ENCODE results near the gene OSBPL9. TPM values are rescaled to one million over a fixed set of nuclear protein-coding genes. Genes with fewer than 3 reads are reported as not detected.

OSBPL9 gene
- total RNA-seq, 3 donors from 2014 or later = 44.2 to 51.5 (median 50.7) TPM

DNA sequence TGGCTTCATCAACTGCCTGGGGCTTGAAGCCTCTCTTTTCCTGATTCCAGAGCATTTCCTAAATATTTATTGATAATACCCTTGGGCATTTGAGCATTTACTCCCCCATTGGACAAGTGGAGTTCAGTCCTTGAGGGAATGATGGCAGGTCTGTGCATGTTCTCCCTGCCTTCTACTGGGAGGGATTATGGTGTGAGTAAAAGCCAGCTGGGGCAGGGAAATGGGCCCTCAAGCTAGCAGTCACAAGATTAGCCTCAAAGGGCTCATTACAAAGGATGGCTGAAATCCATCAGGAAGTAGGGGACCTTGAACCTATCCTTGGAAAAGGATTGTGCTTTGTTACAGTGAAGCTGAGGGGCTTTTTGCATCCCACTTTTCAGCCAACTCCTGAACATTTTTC lies 24.2 kb upstream of the OSBPL9 start:
- Histone ChIP-seq H3K36me3 (ENCODE audit: low read depth) (no peaks in the 10 kb centered on the region), H3K4me3 (no peak overlapping the region), H3K4me1 (ENCODE audit: low read depth) (no peaks in the 10 kb centered on the region), H3K9me3 (no peaks in the 10 kb centered on the region)
- DNase-seq (no peak), ATAC-seq (no peak)
- TF ChIP-seq, protein P1, sequence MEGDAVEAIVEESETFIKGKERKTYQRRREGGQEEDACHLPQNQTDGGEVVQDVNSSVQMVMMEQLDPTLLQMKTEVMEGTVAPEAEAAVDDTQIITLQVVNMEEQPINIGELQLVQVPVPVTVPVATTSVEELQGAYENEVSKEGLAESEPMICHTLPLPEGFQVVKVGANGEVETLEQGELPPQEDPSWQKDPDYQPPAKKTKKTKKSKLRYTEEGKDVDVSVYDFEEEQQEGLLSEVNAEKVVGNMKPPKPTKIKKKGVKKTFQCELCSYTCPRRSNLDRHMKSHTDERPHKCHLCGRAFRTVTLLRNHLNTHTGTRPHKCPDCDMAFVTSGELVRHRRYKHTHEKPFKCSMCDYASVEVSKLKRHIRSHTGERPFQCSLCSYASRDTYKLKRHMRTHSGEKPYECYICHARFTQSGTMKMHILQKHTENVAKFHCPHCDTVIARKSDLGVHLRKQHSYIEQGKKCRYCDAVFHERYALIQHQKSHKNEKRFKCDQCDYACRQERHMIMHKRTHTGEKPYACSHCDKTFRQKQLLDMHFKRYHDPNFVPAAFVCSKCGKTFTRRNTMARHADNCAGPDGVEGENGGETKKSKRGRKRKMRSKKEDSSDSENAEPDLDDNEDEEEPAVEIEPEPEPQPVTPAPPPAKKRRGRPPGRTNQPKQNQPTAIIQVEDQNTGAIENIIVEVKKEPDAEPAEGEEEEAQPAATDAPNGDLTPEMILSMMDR (IDR thresholded peaks at IDR 0.05) = no peak
- intact Hi-C loops (cut with DNase I, micrococcal nuclease) = no loop called here

DNA sequence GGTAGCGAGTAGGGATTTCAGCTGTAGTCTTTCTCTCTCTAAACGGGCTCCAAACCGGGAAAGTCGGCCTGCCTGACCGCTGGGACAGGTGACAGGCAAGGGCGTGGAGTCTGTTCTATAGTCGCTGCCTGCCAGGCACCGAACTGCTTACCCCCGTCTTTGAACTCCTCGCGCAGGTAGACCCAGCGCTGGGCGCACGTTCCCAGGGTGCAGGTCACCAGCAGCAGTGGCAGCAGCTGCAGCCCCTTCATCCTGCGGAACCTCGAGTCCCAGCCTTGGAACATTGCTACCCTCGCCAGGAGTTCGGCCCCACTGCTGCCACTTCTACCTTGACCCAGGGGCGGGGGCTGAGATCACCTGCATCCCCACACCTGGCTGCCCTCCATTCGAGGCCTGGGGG lies 22.2 kb upstream of the OSBPL9 start:
- no peak overlapping the region for H3K4me3 ChIP-seq
- no peaks in the 10 kb centered on the region for H3K4me1 ChIP-seq (ENCODE audit: low read depth)
- DNase-seq (no peak), ATAC-seq (no peak)
- intact Hi-C loops (cut with DNase I, micrococcal nuclease) = no loop called here
- TF ChIP-seq, protein P1 (IDR thresholded peaks at IDR 0.05) = no peak
- no peaks in the 10 kb centered on the region for H3K9me3 ChIP-seq
- H3K36me3 ChIP-seq (ENCODE audit: low read depth) = no peaks in the 10 kb centered on the region

- no peaks in the 10 kb centered on the region for H3K9me3 ChIP-seq
- no peaks in the 10 kb centered on the region for H3K4me1 ChIP-seq (ENCODE audit: low read depth)
- H3K4me3 ChIP-seq = no peak overlapping the region
- H3K36me3 ChIP-seq (ENCODE audit: low read depth) = no peaks in the 10 kb centered on the region
- ATAC-seq (no peak), DNase-seq (no peak)
- TF ChIP-seq, protein P1 (IDR thresholded peaks at IDR 0.05) = no peak
- intact Hi-C loops (cut with DNase I, micrococcal nuclease) = no loop called here
Observed at GRCh38 chr1:51600529-51600928, 16.4 kb upstream of the OSBPL9 start.

GRCh38 chr1:51600965-51601364 lies 15.9 kb upstream of the OSBPL9 start:
- no peak for DNase-seq
- intact Hi-C loops (cut with DNase I, micrococcal nuclease) = no loop called here
- no peaks in the 10 kb centered on the region for H3K9me3 ChIP-seq
- no peak for ATAC-seq
- H3K36me3 ChIP-seq (ENCODE audit: low read depth) = no peaks in the 10 kb centered on the region
- TF ChIP-seq, protein P1 (IDR thresholded peaks at IDR 0.05) = no peak
- H3K4me3 ChIP-seq = no peak overlapping the region
- H3K4me1 ChIP-seq (ENCODE audit: low read depth) = no peaks in the 10 kb centered on the region

- intact Hi-C loops (cut with DNase I, micrococcal nuclease) = no loop called here
- TF ChIP-seq, protein P1 (IDR thresholded peaks at IDR 0.05) = no peak
- Histone ChIP-seq H3K9me3 (no peaks in the 10 kb centered on the region), H3K4me3 (no peak overlapping the region), H3K4me1 (ENCODE audit: low read depth) (no peaks in the 10 kb centered on the region), H3K36me3 (ENCODE audit: low read depth) (no peaks in the 10 kb centered on the region)
- ATAC-seq (no peak), DNase-seq (no peak)
Observed at GRCh38 chr1:51605961-51606723, 10.8 kb upstream of the OSBPL9 start.
